Right hindlimb (tissue), 1 donor: ENCODE measurements around the gene RAB18.
"Not testable (repeated sequence)": the region's sequence is repeated elsewhere in the genome, so short reads cannot be mapped to it uniquely, and the experiment has no call there.

Experiments used
- DNase-seq: peaks from one replicate; pipeline ENCODE4 v3.0.0-alpha.2; 2018

The RAB18 gene

GRCh38 chr10:27505537-27505936 lies 1.4 kb downstream of the RAB18 start:
- not testable (repeated sequence) for DNase-seq

- DNase-seq: no peak
These were observed 2.2 kb downstream of the RAB18 start for GRCh38 chr10:27506280-27506679.

DNA sequence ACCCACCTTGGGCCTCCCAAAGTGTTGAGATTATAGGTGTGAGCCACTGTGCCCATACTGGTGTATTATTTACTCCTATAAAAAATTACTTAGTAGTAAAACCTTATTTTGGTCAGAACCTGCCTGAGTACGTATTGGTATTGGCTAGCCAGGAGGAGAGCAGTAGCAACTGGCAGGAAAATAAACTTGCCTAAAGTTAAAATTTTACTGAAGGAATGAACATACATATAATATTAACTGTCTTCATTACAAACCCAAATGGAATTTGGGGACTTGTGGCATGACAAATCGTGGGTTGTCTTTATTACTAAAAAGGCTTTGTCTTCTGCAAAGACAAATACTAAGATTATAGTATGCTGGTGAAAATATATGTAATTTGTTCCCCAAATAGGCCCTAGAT lies 8.4 kb downstream of the RAB18 start:
- no peak for DNase-seq

DNA sequence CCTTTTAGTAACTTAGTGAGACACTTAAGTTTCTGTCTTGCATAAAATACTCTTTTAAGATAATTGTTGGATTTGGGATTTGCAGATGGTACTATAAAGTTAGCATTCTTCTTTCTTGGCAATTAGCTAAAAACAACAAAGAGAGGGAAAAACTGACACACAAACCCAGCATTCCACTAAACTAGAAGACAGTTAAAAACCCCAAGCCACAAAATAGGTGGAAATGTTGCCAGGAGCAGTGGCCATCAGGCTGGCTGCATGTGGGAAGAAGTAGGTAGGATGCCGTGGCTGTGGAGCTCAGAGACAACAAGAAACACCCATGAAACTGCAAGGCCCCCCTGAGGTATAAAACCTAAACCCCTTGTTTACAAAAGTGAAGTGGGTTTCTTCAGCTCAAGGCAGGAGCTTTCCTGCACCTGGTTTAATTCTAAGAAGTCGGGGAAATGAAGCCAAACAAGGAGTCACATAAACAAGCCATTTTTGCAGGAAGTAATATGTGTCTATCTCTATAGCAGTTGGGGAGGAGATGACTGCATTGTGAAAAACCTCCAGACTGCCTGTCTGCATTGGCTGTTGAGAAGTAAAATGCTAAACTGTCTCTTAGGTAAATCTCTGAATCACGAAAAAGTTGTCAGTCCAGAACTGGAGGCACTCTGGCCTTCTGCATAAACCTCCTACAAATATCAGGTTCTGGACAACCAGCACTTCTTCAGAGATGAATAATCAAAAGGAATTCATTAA lies 9.5 kb downstream of the RAB18 start:
- DNase-seq: no peak

GRCh38 chr10:27514243-27514642 lies 10.1 kb downstream of the RAB18 start:
- no peak for DNase-seq

DNA sequence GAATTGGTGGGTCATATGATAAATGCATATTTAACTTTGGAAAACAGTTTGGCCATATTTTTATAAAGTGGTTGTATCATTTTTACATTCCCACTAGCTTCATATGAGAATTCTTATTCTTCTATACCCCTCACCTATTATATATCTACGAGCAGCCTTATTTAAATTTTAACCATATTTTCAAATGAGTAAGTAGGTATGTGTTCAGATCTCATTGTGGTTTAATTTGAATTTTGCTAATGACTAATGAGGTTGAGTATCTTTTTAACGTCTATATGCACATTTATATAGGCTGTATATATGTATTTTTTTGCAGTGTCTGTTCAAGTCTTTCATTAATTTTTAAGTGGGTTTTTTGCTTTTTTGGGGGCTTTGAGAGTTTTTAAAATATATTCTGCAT lies 14.2 kb downstream of the RAB18 start:
- DNase-seq: no peak

DNA sequence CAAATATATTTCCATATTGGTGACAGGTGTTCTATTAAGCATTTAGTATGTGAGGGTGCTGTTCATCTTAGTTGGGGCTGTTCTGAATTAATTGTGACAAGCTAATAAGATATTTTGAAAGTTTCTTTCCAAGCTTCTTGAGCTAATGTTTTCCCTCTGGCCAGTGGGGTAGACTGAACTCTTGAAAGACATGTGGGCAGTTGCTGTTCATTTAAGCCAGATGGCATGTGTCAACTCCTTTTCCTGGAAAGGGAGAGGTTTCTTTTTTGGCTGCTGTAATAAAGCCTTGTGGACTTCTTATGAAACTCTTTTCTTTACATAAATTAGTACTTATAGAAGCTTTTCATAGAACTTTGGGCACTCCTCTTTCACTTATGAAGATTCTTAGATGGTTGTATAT lies 21.7 kb downstream of the RAB18 start:
- DNase-seq: no peak

- DNase-seq: no peak
These were observed 22.1 kb downstream of the RAB18 start for GRCh38 chr10:27526242-27526641.

DNA sequence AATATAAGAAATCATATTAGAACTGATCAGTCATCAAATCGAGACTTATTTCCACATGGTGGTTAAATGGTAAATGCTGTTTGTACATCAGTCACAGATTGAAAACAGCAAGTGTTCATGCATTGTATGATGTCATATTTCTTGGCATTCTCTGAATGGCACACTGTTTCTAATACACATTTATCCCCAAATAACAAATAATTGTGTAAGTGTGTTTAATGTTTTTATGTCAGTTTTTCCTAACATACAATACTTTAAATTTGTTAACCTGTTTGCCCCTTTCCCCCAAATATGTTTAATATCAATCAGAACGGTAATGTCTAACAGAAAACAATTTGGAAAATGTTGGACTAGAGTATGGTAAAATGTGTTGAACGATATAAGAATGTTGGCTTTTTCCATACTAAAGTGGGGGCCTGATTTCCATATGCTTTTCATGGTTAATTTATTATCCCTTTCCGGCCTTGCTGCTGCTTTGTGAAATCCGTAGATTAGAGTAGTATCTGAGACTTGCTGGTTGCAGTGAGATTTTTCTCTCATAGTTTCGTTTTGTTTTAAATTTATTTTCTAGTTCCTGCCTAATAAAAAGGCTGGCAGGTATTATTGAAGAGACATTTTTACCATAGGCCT lies 23.7 kb downstream of the RAB18 start:
- DNase-seq: no peak

GRCh38 chr10:27529010-27529783 lies 25.1 kb downstream of the RAB18 start:
- no peak for DNase-seq

DNA sequence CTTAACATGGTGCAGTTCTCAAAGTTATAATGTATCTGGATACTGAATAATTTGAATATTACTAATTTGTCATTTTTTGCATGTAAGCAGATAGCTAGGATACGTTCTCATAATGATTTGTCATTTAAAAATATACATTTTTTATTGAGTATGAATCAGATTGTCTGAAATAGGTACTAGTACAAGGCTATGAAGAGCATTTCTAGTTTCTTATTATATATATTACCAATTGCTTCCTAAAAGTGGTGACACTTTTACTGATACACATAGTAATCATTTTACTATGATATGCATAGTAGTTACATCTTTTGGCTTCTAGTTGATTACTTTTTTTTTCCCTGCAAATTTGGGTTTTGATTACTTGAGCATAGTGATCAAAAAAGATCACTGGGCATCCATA lies 26.4 kb downstream of the RAB18 start:
- DNase-seq: no peak

- no peak for DNase-seq
These were observed 27.3 kb downstream of the RAB18 start for GRCh38 chr10:27531336-27531847.

- DNase-seq: no peak
These were observed 30.1 kb downstream of the RAB18 start for GRCh38 chr10:27534161-27534700.

DNA sequence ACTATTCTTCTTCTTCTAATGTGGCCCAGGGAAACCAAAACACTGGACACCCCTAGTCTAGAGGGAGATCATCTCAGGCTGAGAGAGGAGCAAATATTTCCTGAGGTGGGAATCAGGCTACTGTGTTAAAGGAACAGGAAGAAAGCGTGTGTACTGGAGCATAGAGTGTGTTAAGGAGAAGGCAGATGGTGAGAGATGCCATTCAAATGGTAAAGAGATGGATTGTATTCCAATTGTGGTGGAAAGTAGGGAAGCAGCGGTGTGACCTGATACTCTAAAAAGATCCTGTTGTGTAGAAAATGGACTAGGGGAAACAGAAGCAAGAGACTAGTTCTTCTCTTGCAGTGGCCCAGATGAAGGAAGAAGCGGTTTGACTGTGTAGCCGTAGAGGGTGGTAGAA lies 31.2 kb downstream of the RAB18 start:
- DNase-seq: no peak

DNA sequence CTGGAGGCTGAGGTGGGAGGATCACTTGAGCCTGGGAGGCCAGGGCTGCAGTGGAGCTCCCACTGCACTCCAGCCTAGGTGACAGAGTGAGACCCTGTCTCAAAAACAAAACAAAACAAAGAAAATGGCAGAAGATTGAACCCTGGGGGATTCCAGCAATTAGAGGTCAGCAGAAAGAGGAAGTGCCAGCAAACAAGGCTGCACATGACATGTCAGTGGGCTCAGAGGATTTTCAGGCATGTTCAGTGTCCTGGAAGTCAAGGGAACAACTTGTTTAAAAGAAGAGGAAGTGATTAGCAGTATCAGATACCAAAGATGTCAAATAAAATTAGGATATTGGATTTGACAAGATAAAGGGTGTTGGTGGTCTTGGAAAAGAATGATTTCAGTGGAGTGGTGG lies 32.3 kb downstream of the RAB18 start:
- no peak for DNase-seq

DNA sequence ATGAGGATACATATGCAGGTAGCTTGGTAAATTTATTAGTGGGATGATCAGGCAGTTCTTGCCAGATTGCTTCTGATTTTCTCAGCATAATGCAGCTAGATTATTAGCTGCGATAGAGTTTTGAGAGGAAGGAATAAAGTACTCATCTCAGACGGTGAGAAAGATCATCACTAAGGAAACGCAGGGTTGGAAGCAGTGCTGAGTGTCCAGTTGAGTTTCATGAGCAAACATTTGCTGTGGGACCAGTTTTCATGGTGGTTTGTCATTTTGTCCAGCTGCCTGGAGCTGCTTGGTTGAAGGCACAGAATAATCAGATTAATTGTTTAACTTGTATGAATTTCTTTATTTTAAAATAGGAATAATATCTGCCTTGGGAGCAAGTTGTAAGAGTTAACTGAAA lies 33.1 kb downstream of the RAB18 start:
- DNase-seq: no peak

- DNase-seq: no peak
These were observed 33.7 kb downstream of the RAB18 start for GRCh38 chr10:27537787-27538186.

- no peak for DNase-seq
These were observed 36.6 kb downstream of the RAB18 start for GRCh38 chr10:27540672-27541071.

GRCh38 chr10:27541796-27542729 lies 38.0 kb downstream of the RAB18 start:
- DNase-seq: no peak

DNA sequence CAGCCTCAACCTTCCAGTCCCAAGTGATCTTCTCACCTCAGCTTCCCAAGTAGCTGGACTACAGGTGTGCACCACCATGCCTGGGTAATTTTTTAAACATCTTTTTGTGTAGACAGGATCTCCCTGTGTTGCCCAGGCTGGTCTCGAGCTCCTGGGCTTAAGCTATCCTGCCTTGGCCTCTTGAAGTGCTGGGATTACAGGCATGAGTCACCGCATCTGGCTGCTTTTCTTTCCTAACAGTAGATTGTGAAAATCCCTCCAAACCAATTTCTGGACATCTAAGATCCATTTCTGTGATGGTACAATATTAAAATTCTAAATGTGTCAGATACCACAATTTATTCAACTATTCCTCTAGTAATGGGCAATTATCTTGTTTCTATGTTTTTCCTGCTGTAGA lies 38.7 kb downstream of the RAB18 start:
- DNase-seq: no peak

- DNase-seq: no peak
These were observed 42.9 kb downstream of the RAB18 start for GRCh38 chr10:27547047-27547446.

DNA sequence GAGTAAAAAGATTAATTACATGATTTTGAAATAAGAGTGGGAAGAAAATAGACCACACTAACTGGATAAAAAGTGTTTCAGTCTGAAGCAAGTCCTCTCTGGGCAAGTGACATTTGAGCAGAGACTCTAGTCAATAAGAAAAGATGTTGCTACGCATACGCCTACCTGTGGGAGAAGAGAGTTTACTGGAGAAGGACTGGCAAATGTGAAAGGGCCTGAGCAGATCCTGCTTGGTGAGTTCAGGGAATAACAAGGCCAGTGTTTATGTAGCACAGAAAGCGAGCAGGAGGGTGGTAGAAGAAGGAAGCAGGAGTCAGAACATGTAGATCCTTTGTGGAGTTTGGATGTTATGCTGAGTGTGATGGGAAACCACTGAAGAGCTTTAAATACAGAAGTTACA lies 43.4 kb downstream of the RAB18 start:
- no peak for DNase-seq
